Testis (tissue), 3 donors: ENCODE data around the gene LRRTM3. TPM values are rescaled to one million over a fixed set of nuclear protein-coding genes. Genes with fewer than 3 reads are reported as not detected.

ENCODE experiments used
- DNase-seq: peaks from one replicate; pipeline ENCODE4 v3.0.0-alpha.2; 2019
- H3K27ac ChIP-seq, 2 donors: fragments of 200-600 bp; sonication (generic); one replicate each; pipeline ENCODE4 v1.5.1; 2019
- H3K27me3 ChIP-seq: fragments of 200-600 bp; sonication (generic); one replicate; pipeline ENCODE4 v1.5.1; 2019
- H3K36me3 ChIP-seq: fragments of 200-600 bp; sonication (generic); one replicate; pipeline ENCODE4 v1.5.1; 2017; ENCODE audit warnings: low read depth; ENCODE audit errors: missing control alignments
- H3K4me1 ChIP-seq: fragments of 200-600 bp; sonication (generic); one replicate; pipeline ENCODE4 v1.5.1; 2019
- H3K4me3 ChIP-seq, 2 donors: fragments of 200-600 bp; sonication (generic); one replicate each; pipeline ENCODE4 v1.5.1; 2017 to 2019
- H3K9me3 ChIP-seq: fragments of 200-600 bp; sonication (generic); one replicate; pipeline ENCODE4 v1.5.1; 2017
- POLR2A ChIP-seq: fragments of 450-650 bp; IDR thresholded peaks from one replicate; pipeline ENCODE4 v1.6.1; 2017; ENCODE audit warnings: antibody characterized with exemption, mild to moderate bottlenecking, moderate library complexity
- WGBS, 2 donors: methylation state at CpG; one replicate each; pipeline ENCODE4 v1.1.5; 2018; 5-methylcytosine and 5-hydroxymethylcytosine counted together
- intact Hi-C: fragments of 100-400 bp; cut with DNase I; formaldehyde crosslinking; loops from one replicate; pipeline ENCODE4 v1.15.1; 2023; ENCODE audit warnings: low total_unique reads
- polyA plus RNA-seq: library from polyadenylated mRNA; stranded (reverse); fragments of 350-450 nt; fragmentation: Illumina TruSeq; extraction: RNeasy Lipid Tissue Mini Kit (QIAGEN cat#74804); gene quantifications from one replicate; pipeline ENCODE4 v1.2.3, GENCODE V29; 2014; ENCODE audit warnings: low read depth, low replicate concordance; ENCODE audit not compliant: insufficient read depth
- total RNA-seq, 2 donors: library from RNA; depleted of rRNA; stranded (reverse); fragments of >200 nt; gene quantifications; one replicate each; pipeline ENCODE4 v1.2.3, GENCODE V29; 2016
- TF ChIP-seq, protein P1 (sequence below), 3 experiments: fragments of 450-650 bp in 2 of 3; fragments of 200-600 bp in 1 of 3; sonication (generic) in 1 of 3; IDR thresholded peaks; one replicate each; pipeline ENCODE4 v1.5.1; 2016 to 2019; ENCODE audit warnings: antibody characterized with exemption in 3 of 3, mild to moderate bottlenecking in 2 of 3, moderate library complexity in 1 of 3

LRRTM3 gene
- total and polyA plus RNA-seq, 3 donors from 2014 or later = 0.94 to 14.0 (median 10.5) TPM

DNA sequence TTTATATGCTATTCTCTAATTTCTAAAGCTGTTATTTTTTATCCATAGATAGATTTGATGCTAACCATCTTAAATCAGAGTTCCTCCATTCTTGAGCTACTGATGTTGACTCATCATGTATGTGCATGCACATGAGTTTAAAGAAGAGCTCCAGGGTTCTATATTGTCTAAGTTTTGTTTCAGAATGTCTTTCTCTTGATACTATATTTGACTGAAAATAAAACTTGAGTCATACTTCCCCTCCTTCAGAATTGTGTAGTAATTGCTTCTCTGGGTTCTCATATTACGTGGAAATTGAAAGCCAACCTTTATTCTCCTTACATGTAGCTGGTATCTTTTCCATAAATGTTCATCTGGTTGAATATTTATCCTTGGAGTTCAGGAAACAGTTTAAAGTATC lies 89.4 kb downstream of the LRRTM3 start:
- Histone ChIP-seq H3K4me3 (no peak overlapping the region), H3K36me3 (no peaks in the 10 kb centered on the region), H3K27ac (no peak overlapping the region), H3K4me1 (no peaks in the 10 kb centered on the region), H3K27me3 (no peaks in the 10 kb centered on the region), H3K9me3 (no peaks in the 10 kb centered on the region)
- DNase-seq = no peak
- intact Hi-C loops = no loop called here
- WGBS, 2 donors = 81 to 88% methylated on average over 1 of the region's 1 CpG
- no peak for TF ChIP-seq POLR2A
- TF ChIP-seq, protein P1, sequence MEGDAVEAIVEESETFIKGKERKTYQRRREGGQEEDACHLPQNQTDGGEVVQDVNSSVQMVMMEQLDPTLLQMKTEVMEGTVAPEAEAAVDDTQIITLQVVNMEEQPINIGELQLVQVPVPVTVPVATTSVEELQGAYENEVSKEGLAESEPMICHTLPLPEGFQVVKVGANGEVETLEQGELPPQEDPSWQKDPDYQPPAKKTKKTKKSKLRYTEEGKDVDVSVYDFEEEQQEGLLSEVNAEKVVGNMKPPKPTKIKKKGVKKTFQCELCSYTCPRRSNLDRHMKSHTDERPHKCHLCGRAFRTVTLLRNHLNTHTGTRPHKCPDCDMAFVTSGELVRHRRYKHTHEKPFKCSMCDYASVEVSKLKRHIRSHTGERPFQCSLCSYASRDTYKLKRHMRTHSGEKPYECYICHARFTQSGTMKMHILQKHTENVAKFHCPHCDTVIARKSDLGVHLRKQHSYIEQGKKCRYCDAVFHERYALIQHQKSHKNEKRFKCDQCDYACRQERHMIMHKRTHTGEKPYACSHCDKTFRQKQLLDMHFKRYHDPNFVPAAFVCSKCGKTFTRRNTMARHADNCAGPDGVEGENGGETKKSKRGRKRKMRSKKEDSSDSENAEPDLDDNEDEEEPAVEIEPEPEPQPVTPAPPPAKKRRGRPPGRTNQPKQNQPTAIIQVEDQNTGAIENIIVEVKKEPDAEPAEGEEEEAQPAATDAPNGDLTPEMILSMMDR (IDR thresholded peaks at IDR 0.05) = no peak

DNA sequence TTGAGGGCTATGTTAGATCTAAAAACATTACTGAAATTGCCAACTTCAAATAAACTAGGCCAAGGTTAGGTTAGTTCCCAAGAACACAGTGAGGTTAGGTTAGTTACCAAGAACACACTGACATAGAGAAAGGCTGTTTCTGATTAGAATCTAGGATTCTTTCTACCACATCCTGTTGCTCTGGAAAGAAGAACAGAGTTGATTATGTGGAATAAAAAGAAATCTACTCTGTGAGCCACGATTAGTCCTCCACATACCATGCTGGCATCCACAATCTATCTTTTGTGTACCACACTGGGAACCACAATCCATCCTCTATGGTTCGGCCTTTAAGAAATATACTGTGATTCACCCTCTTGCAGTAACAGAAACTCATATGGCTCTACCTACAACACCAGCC lies 91.4 kb downstream of the LRRTM3 start:
- no peaks in the 10 kb centered on the region for H3K36me3 ChIP-seq
- WGBS, 2 donors = 72 to 79% methylated on average over 2 of the region's 2 CpGs
- no peak for TF ChIP-seq POLR2A
- TF ChIP-seq, protein P1 (IDR thresholded peaks at IDR 0.05) = no peak
- H3K27ac ChIP-seq = no peak overlapping the region
- H3K9me3 ChIP-seq = no peaks in the 10 kb centered on the region
- no peaks in the 10 kb centered on the region for H3K4me1 ChIP-seq
- intact Hi-C loops = no loop called here
- H3K27me3 ChIP-seq = no peaks in the 10 kb centered on the region
- no peak overlapping the region for H3K4me3 ChIP-seq
- DNase-seq = no peak

DNA sequence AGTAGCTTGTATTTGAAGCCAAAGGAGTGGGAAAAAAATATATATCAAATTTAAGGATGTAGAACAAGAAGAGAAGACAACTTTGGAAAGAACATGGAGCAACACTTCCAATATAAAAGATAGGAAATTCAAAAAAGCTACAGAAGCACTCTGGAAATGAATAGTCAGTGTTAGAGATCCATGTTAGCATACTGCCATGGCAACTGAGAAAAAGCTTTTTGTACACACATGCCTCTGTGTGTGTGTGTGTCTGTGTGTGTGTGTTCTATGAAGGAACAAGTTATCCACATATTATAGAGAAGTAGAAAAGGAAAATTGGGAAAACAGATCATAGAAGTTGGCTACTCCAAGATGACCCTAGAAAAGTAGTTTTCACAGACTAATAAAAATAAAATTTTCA lies 96.3 kb downstream of the LRRTM3 start:
- intact Hi-C loops = no loop called here
- TF ChIP-seq POLR2A = no peak
- TF ChIP-seq, protein P1 (IDR thresholded peaks at IDR 0.05) = no peak
- Histone ChIP-seq H3K9me3 (no peaks in the 10 kb centered on the region), H3K4me1 (no peaks in the 10 kb centered on the region), H3K27me3 (no peaks in the 10 kb centered on the region), H3K27ac (no peak overlapping the region), H3K36me3 (no peaks in the 10 kb centered on the region), H3K4me3 (no peak overlapping the region)
- no peak for DNase-seq

DNA sequence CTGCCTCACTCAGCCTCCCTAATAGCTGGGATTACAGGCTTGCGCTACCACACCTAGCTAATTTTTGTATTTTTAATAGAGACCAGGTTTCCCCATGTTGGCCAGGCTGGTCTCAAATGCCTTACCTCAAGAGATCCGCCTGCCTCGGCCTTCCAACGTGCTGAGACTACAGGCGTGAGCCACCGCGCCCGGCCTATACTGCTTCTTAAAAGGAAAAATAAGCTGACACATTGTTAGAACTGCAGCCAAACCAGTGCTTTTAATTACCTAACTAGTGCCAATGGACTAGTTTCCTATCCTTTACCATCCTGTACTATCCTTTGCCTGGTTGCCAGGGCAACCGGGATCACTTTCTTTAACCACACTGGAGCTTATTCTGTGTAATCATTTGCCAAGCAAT lies 108.0 kb downstream of the LRRTM3 start:
- no peak overlapping the region for H3K27ac ChIP-seq
- H3K4me3 ChIP-seq = no peak overlapping the region
- H3K9me3 ChIP-seq = no peaks in the 10 kb centered on the region
- H3K4me1 ChIP-seq = no peaks in the 10 kb centered on the region
- TF ChIP-seq, protein P1 (IDR thresholded peaks at IDR 0.05) = no peak
- no peak for TF ChIP-seq POLR2A
- no peak for DNase-seq
- H3K36me3 ChIP-seq = no peaks in the 10 kb centered on the region
- H3K27me3 ChIP-seq = no peaks in the 10 kb centered on the region
- intact Hi-C loops = no loop called here
- 65 to 89% methylated on average over 9 of the region's 9 CpGs for WGBS, 2 donors

DNA sequence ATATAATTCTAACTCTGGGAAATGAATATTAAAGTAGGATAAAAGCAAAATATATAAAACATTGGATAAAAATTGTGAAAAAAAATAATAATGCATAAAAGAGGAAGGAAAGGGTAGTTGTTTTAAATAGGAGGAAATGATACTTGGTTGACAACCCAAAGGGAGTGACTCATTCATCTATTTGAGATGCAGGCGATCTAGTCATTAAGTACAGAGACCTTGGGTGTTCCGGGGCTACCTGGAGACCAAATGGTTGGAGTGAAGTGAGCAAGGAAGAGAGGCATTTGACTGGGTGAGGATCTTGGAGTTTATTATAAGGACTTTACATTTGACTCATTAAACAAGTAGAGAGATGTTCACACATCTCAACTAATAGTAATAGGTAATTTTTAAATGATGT lies 111.0 kb downstream of the LRRTM3 start:
- Histone ChIP-seq H3K27me3 (no peaks in the 10 kb centered on the region), H3K36me3 (no peaks in the 10 kb centered on the region), H3K27ac (no peak overlapping the region), H3K4me3 (no peak overlapping the region), H3K4me1 (no peaks in the 10 kb centered on the region), H3K9me3 (no peaks in the 10 kb centered on the region)
- no peak for DNase-seq
- WGBS, 2 donors = 80 to 88% methylated on average over 2 of the region's 2 CpGs
- TF ChIP-seq, protein P1 (IDR thresholded peaks at IDR 0.05) = no peak
- TF ChIP-seq POLR2A = no peak
- intact Hi-C loops = no loop called here
